ENCODE measurements around the gene IMPG2.

DNA sequence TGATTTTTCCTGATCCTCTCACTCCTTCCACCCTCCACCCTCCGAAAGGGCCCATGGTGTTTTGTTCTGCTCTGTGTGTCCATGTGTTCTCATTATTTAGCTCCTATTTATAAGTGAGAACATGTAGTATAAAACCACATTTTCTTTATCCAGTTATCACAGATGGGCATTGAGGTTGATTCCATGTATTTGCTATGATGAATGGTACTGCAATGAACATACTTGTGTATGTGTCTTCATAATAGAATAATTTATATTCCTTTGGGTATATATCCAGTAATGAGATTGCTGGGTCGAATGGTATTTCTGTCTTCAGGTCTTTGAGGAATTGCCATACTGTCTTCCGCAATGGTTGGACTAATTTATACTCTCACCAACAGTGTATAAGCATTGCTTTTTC, 126.0 kb downstream of the IMPG2 start:
- TF ChIP-seq, protein P1, sequence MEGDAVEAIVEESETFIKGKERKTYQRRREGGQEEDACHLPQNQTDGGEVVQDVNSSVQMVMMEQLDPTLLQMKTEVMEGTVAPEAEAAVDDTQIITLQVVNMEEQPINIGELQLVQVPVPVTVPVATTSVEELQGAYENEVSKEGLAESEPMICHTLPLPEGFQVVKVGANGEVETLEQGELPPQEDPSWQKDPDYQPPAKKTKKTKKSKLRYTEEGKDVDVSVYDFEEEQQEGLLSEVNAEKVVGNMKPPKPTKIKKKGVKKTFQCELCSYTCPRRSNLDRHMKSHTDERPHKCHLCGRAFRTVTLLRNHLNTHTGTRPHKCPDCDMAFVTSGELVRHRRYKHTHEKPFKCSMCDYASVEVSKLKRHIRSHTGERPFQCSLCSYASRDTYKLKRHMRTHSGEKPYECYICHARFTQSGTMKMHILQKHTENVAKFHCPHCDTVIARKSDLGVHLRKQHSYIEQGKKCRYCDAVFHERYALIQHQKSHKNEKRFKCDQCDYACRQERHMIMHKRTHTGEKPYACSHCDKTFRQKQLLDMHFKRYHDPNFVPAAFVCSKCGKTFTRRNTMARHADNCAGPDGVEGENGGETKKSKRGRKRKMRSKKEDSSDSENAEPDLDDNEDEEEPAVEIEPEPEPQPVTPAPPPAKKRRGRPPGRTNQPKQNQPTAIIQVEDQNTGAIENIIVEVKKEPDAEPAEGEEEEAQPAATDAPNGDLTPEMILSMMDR (IDR thresholded peaks at IDR 0.05) = no peak
- TF ChIP-seq POLR2A (IDR thresholded peaks at IDR 0.05) = no peak

Data from uterus (tissue), 2 donors.